ENCODE results near the gene GALNT12. TPM values are rescaled to one million over a fixed set of nuclear protein-coding genes. Genes with fewer than 3 reads are reported as not detected.

Gene GALNT12
- total and polyA plus RNA-seq, 2 donors (not counting 1 experiment from before 2014, with no cell fraction given) = 3.2 to 4.5 TPM

DNA sequence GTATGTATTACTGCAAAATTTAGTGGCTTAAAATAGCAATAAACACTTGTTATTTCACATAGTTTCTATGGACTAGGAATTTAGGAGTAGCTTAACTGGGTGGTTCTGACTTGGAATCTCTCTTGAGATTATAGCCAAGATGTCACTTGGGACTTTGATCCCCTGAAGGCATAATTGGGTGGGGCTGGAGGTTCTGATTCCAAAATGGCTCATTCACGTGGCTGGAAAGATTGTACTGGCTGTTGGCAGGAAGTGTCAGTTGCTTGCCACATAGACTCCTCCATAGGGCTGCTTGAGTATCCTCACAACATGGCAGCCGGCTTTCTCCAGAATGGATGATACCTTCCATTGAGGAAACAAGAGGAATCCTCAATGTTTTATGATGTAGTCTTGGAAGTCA is 11.3 kb downstream of the GALNT12 start:
- ChIA-PET POLR2A (no interaction called here), CTCF (no interaction called here)
- H3K27ac ChIP-seq (ENCODE audit: low read length in 2 of 2) = no peak overlapping the region
- no peak for TF ChIP-seq EZH2 (IDR thresholded peaks at IDR 0.05; ENCODE audit: borderline replicate concordance, insufficient read depth, low read depth, low read length, poor library complexity, severe bottlenecking)
- no peak for TF ChIP-seq CTCF (IDR thresholded peaks at IDR 0.05)
- H3K4me1 ChIP-seq (ENCODE audit: control insufficient read depth in 2 of 2, insufficient read depth in 2 of 2, low read length in 2 of 2) = no peaks in the 10 kb centered on the region
- H3K4me2 ChIP-seq (replicated peaks; ENCODE audit: low read depth, low read length, poor library complexity, severe bottlenecking) = no peak overlapping the region
- DNase-seq = no peak
- no peak overlapping the region for H3K9ac ChIP-seq (ENCODE audit: low read length)
- H3K27ac Mint-ChIP-seq = no peak overlapping the region
- H3K27me3 ChIP-seq (replicated peaks in 1 of 4; ENCODE audit: control extremely low read depth in 1 of 4, control insufficient read depth in 3 of 4, insufficient read depth in 4 of 4, low read length in 3 of 4) = no peaks in the 10 kb centered on the region
- no peaks in the 10 kb centered on the region for H4K20me1 ChIP-seq (ENCODE audit: control insufficient read depth, insufficient read depth, low read length, poor library complexity, severe bottlenecking)
- H3K4me3 Mint-ChIP-seq = no peak overlapping the region
- H3K79me2 ChIP-seq (ENCODE audit: control insufficient read depth, insufficient read depth, low read length) = no peaks in the 10 kb centered on the region
- H3K27me3 Mint-ChIP-seq = peaks cover 2% of the 10 kb centered on the region
- no peak overlapping the region for H3K4me3 ChIP-seq (ENCODE audit: control extremely low read depth in 1 of 5, extremely low read depth in 1 of 5, insufficient read depth in 1 of 5, low read depth in 2 of 5, low read length in 4 of 5)
- no peaks in the 10 kb centered on the region for H3K36me3 ChIP-seq (replicated peaks in 1 of 2; ENCODE audit: control extremely low read depth in 1 of 2, control insufficient read depth in 1 of 2, extremely low read depth in 1 of 2, insufficient read depth in 2 of 2, low read length in 1 of 2)
- intact Hi-C loops (cut with micrococcal nuclease) = no loop called here
- H2AFZ ChIP-seq (ENCODE audit: insufficient read depth, low read depth, low read length, poor library complexity, severe bottlenecking) = no peak overlapping the region
- H3K4me1 Mint-ChIP-seq = no peaks in the 10 kb centered on the region
- ATAC-seq (ENCODE audit: low read depth) = no peak
- 83% methylated on average over 1 of the region's 2 CpGs for WGBS (ENCODE audit: insufficient coverage)
- peaks cover 0 to 5% (median 0%) of the 10 kb centered on the region in 3 donors for H3K9me3 ChIP-seq (ENCODE audit: control extremely low read depth in 1 of 3, control insufficient read depth in 2 of 3, insufficient read depth in 1 of 3, low read length in 2 of 3)
- H3K9me3 Mint-ChIP-seq (ENCODE audit: insufficient read depth) = no peaks in the 10 kb centered on the region

DNA sequence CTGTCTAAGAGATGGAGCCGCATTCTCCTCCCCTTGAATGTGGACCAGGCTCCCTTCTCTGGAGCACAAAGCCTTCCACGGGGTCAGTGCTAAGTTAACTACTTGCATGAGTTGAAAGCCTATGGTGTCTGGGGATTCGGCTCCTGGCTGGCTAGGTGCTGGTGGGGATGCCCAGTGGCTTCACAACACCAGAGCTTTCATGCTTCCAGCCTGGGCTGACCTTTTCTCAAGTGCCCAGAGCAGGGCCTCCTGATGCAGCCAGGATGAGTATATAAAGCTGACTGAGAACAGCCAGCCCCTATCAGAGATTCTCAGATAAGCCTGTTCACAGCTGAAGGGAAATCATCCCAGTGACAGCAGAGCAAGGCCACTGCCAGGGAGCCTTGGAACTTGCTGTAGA is 11.8 kb downstream of the GALNT12 start:
- Histone ChIP-seq H2AFZ (ENCODE audit: insufficient read depth, low read depth, low read length, poor library complexity, severe bottlenecking) (no peak overlapping the region), H3K9ac (ENCODE audit: low read length) (no peak overlapping the region), H4K20me1 (ENCODE audit: control insufficient read depth, insufficient read depth, low read length, poor library complexity, severe bottlenecking) (no peaks in the 10 kb centered on the region), H3K27me3 (replicated peaks in 1 of 4; ENCODE audit: control extremely low read depth in 1 of 4, control insufficient read depth in 3 of 4, insufficient read depth in 4 of 4, low read length in 3 of 4) (no peaks in the 10 kb centered on the region), H3K4me3 (ENCODE audit: control extremely low read depth in 1 of 5, extremely low read depth in 1 of 5, insufficient read depth in 1 of 5, low read depth in 2 of 5, low read length in 4 of 5) (no peak overlapping the region), H3K4me1 (ENCODE audit: control insufficient read depth in 2 of 2, insufficient read depth in 2 of 2, low read length in 2 of 2) (no peaks in the 10 kb centered on the region), H3K4me2 (replicated peaks; ENCODE audit: low read depth, low read length, poor library complexity, severe bottlenecking) (no peak overlapping the region), H3K79me2 (ENCODE audit: control insufficient read depth, insufficient read depth, low read length) (no peaks in the 10 kb centered on the region), H3K27ac (ENCODE audit: low read length in 2 of 2) (no peak overlapping the region), H3K9me3 (ENCODE audit: control extremely low read depth in 1 of 3, control insufficient read depth in 2 of 3, insufficient read depth in 1 of 3, low read length in 2 of 3) (peaks cover 0 to 8% (median 0%) of the 10 kb centered on the region in 3 donors), H3K36me3 (replicated peaks in 1 of 2; ENCODE audit: control extremely low read depth in 1 of 2, control insufficient read depth in 1 of 2, extremely low read depth in 1 of 2, insufficient read depth in 2 of 2, low read length in 1 of 2) (no peaks in the 10 kb centered on the region)
- ATAC-seq (ENCODE audit: low read depth) = no peak
- no peaks in the 10 kb centered on the region for H3K27me3 Mint-ChIP-seq
- H3K4me1 Mint-ChIP-seq = no peaks in the 10 kb centered on the region
- H3K27ac Mint-ChIP-seq = no peak overlapping the region
- intact Hi-C loops (cut with micrococcal nuclease) = no loop called here
- no peaks in the 10 kb centered on the region for H3K9me3 Mint-ChIP-seq (ENCODE audit: insufficient read depth)
- no peak for DNase-seq
- POLR2A ChIA-PET = no interaction called here
- CTCF ChIA-PET = no interaction called here
- WGBS (ENCODE audit: insufficient coverage) = 100% methylated on average over 2 of the region's 3 CpGs
- TF ChIP-seq CTCF (IDR thresholded peaks at IDR 0.05) = no peak
- no peak for TF ChIP-seq EZH2 (IDR thresholded peaks at IDR 0.05; ENCODE audit: borderline replicate concordance, insufficient read depth, low read depth, low read length, poor library complexity, severe bottlenecking)
- no peak overlapping the region for H3K4me3 Mint-ChIP-seq
